Upper lobe of left lung (tissue), 6 donors: ENCODE data around the gene ASIC2. TPM values are rescaled to one million over a fixed set of nuclear protein-coding genes. Genes with fewer than 3 reads are reported as not detected.

Experiments
- ATAC-seq, 2 donors: fragments of 200-7000 bp; cut with Tn5 transposase; one replicate each; pipeline ENCODE4 v1.9.1; 2022; ENCODE audit warnings: mild to moderate bottlenecking in 2 of 2, moderate library complexity in 2 of 2; ENCODE audit not compliant: low FRiP score in 2 of 2
- DNase-seq, 2 donors: peaks; one replicate each; pipeline ENCODE4 v3.0.0-alpha.2; 2019 to 2020
- H3K27ac ChIP-seq, 4 donors: fragments of 200-600 bp; sonication (generic); one replicate each; pipeline ENCODE4 v1.5.1; 2016 to 2019
- H3K27me3 ChIP-seq, 4 donors: fragments of 200-600 bp; sonication (generic); one replicate each; pipeline ENCODE4 v1.5.1; 2017 to 2019
- H3K36me3 ChIP-seq, 4 donors: fragments of 200-600 bp; sonication (generic); one replicate each; pipeline ENCODE4 v1.5.1; 2016 to 2019
- H3K4me1 ChIP-seq, 4 donors: fragments of 200-600 bp; sonication (generic); one replicate each; pipeline ENCODE4 v1.5.1; 2018 to 2019
- H3K4me3 ChIP-seq, 4 donors: fragments of 200-600 bp; sonication (generic); one replicate each; pipeline ENCODE4 v1.5.1; 2017 to 2019; ENCODE audit warnings: mild to moderate bottlenecking in 2 of 4, moderate library complexity in 1 of 4
- H3K9me3 ChIP-seq, 4 donors: fragments of 200-600 bp; sonication (generic); one replicate each; pipeline ENCODE4 v1.5.1; 2018 to 2019
- CTCF ChIP-seq, 6 experiments: fragments of 450-650 bp in 4 of 6; fragments of 200-600 bp in 2 of 6; sonication (generic) in 2 of 6; IDR thresholded peaks; one replicate each; pipeline ENCODE4 v1.5.1; 2016 to 2019; ENCODE audit warnings: antibody characterized with exemption in 6 of 6
- EP300 ChIP-seq, 4 donors: sonication (generic); formaldehyde crosslinking; IDR thresholded peaks; one replicate each; pipeline ENCODE4 v1.5.1; 2017; ENCODE audit warnings: antibody characterized with exemption in 4 of 4, control low read depth in 2 of 4
- POLR2A ChIP-seq, 4 donors: fragments of 450-650 bp; IDR thresholded peaks; one replicate each; pipeline ENCODE4 v1.5.1; 2016 to 2017; ENCODE audit warnings: antibody characterized with exemption in 4 of 4, mild to moderate bottlenecking in 2 of 4
- POLR2AphosphoS5 ChIP-seq, 2 donors: sonication (generic); formaldehyde crosslinking; IDR thresholded peaks; one replicate each; pipeline ENCODE4 v1.5.1; 2017; ENCODE audit warnings: antibody characterized with exemption in 2 of 2
- WGBS, 2 donors: methylation state at CpG; one replicate each; pipeline ENCODE4 v1.1.5; 2017 to 2018; 5-methylcytosine and 5-hydroxymethylcytosine counted together
- total RNA-seq, 6 donors: library from RNA; depleted of rRNA in 4 of 6; stranded (reverse); fragments of >200 nt in 4 of 6; gene quantifications; one replicate each; pipeline versions ENCODE4 v1.1.0 to v1.2.1, GENCODE V29; 2016 to 2021
- donor health status: DM: no; HTN: no; CAD: no; lungs with moderate emphysema.
- donor health status: DM: no; HTN: yes; CAD: no; lungs with severe emphysema.

Gene ASIC2
- total RNA-seq, 6 donors from 2014 or later: 0.17 TPM; not detected in 5

- H3K36me3 ChIP-seq: no peaks in the 10 kb centered on the region
- no peak for ATAC-seq
- DNase-seq: no peak
- H3K9me3 ChIP-seq: no peaks in the 10 kb centered on the region
- TF ChIP-seq POLR2A (IDR thresholded peaks at IDR 0.05): no peak
- no peak for TF ChIP-seq CTCF (IDR thresholded peaks at IDR 0.05)
- WGBS, 2 donors: 93 to 95% methylated on average over 4 of the region's 4 CpGs
- H3K27ac ChIP-seq: no peak overlapping the region
- no peak overlapping the region for H3K4me3 ChIP-seq
- H3K4me1 ChIP-seq: no peaks in the 10 kb centered on the region
- H3K27me3 ChIP-seq: no peaks in the 10 kb centered on the region
Measured at GRCh38 chr17:33207231-33207630, 85.9 kb downstream of the ASIC2 start.

GRCh38 chr17:33205552-33205951, 87.5 kb downstream of the ASIC2 start:
- no peak for TF ChIP-seq POLR2A (IDR thresholded peaks at IDR 0.05)
- TF ChIP-seq CTCF (IDR thresholded peaks at IDR 0.05): no peak
- no peak for TF ChIP-seq EP300 (IDR thresholded peaks at IDR 0.05)
- TF ChIP-seq POLR2AphosphoS5 (IDR thresholded peaks at IDR 0.05): no peak
- DNase-seq (peak in 1 of 2 donors; percentile 49), ATAC-seq (no peak)
- no peaks in the 10 kb centered on the region for H3K4me1 ChIP-seq
- 85 to 95% methylated on average over 8 of the region's 8 CpGs for WGBS, 2 donors
- no peak overlapping the region for H3K4me3 ChIP-seq
- no peak overlapping the region for H3K27ac ChIP-seq
- no peaks in the 10 kb centered on the region for H3K36me3 ChIP-seq
- H3K27me3 ChIP-seq: no peaks in the 10 kb centered on the region
- no peaks in the 10 kb centered on the region for H3K9me3 ChIP-seq

DNA sequence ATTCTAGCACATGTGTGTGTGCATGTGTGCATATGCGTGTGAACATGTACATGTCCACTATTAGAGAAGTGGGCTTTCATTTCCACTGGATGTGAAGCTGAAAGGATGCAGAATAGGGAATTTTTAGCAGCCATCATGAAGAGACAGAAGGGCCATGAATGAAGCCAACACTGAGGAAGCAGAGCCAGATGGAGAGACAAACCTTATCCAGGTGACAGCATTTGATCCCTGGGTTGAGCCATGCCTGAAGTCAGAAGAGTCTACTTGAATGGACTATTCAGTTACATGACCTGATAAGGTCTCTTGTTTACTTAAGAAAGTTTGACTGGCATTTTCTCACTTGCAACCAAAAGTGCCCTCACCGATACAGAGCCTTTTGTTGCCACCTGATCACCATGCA, 88.4 kb downstream of the ASIC2 start:
- no peak for ATAC-seq
- TF ChIP-seq CTCF (IDR thresholded peaks at IDR 0.05) (no peak), EP300 (IDR thresholded peaks at IDR 0.05) (no peak), POLR2A (IDR thresholded peaks at IDR 0.05) (no peak), POLR2AphosphoS5 (IDR thresholded peaks at IDR 0.05) (no peak)
- 63 to 70% methylated on average over 2 of the region's 2 CpGs for WGBS, 2 donors

DNA sequence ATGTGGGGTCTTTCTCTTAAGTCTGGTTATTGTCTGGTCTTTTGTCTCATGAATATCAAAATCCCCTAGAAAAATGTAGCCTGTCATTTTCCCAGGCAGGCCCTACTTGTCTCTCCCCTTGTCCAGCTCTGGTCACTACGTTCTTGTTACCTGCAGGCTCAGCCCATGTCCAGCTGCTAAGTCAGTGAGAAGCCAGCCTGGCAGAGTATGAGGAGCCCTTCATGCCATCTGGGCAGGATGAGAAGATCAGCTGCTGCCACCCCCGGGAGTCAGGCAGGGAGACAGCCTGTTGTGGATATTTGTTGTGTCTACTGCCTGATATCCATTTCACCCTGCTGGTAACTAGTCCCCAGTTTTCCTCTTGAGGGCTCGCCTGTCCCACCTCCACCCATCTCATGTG, 88.9 kb downstream of the ASIC2 start:
- 76 to 94% methylated on average over 3 of the region's 3 CpGs for WGBS, 2 donors
- Histone ChIP-seq H3K9me3 (no peaks in the 10 kb centered on the region), H3K36me3 (no peaks in the 10 kb centered on the region), H3K4me1 (no peaks in the 10 kb centered on the region), H3K4me3 (no peak overlapping the region), H3K27ac (no peak overlapping the region), H3K27me3 (no peaks in the 10 kb centered on the region)
- TF ChIP-seq POLR2A (IDR thresholded peaks at IDR 0.05) (no peak), CTCF (IDR thresholded peaks at IDR 0.05) (no peak), EP300 (IDR thresholded peaks at IDR 0.05) (no peak), POLR2AphosphoS5 (IDR thresholded peaks at IDR 0.05) (no peak)
- ATAC-seq: no peak
- no peak for DNase-seq

More for the DNA sequence above, 88.4 kb downstream of the ASIC2 start:
- Histone ChIP-seq H3K4me3 (no peak overlapping the region), H3K27me3 (no peaks in the 10 kb centered on the region), H3K36me3 (no peaks in the 10 kb centered on the region), H3K27ac (no peak overlapping the region), H3K4me1 (no peaks in the 10 kb centered on the region), H3K9me3 (no peaks in the 10 kb centered on the region)
- no peak for DNase-seq

DNA sequence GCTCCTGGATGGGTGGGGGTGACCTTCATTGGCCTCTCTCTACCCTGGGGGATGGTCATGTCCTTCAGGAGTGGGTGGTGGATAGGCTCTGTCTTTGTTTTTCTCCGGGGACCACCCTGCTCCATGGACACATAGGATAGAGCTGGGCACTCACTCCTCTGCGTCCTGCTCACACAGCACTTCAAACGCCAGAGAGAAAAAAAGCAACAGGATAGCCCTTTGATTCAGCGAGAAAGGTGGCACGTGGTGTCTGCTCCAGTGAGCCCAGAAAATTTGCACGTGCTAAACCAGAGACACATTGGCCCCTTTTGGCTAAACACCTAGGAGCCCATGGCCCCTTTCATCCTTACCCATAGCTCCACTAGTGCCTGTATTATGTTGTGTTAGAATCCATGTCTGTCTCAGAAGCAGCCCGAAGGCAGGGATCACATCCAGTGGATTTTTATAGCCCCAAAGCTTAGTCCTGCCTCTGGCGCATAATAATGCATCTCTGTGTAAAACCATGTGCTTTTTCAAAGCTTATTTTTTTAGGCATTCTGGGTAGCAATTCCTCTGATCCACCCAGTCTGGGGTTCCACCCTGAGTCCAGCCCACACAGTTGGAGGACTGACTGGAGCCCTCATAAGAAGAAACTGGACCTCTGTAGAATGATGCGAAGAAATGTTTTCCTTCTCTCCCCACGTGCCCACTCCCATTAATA, 90.1 kb downstream of the ASIC2 start:
- Histone ChIP-seq H3K4me3 (no peak overlapping the region), H3K27me3 (no peaks in the 10 kb centered on the region), H3K4me1 (no peaks in the 10 kb centered on the region), H3K9me3 (no peaks in the 10 kb centered on the region), H3K36me3 (no peaks in the 10 kb centered on the region), H3K27ac (no peak overlapping the region)
- ATAC-seq (no peak), DNase-seq (no peak)
- TF ChIP-seq POLR2AphosphoS5 (IDR thresholded peaks at IDR 0.05): no peak
- TF ChIP-seq EP300 (IDR thresholded peaks at IDR 0.05): no peak
- no peak for TF ChIP-seq POLR2A (IDR thresholded peaks at IDR 0.05)
- no peak for TF ChIP-seq CTCF (IDR thresholded peaks at IDR 0.05)
- WGBS, 2 donors: 54 to 58% methylated on average over 10 of the region's 10 CpGs
